ENCODE data around the gene CNOT6L.

- no peak for TF ChIP-seq CTCF (optimal IDR thresholded peaks at IDR 0.05 in 1 of 3, IDR thresholded peaks at IDR 0.05 in 1 of 3, conservative IDR thresholded peaks at IDR 0.05 in 1 of 3; ENCODE audit: extremely low read depth in 1 of 3, insufficient read depth in 2 of 3, low read length in 3 of 3)
- no peak for TF ChIP-seq EZH2 (IDR thresholded peaks at IDR 0.05; ENCODE audit: low read length)
These were observed 107.7 kb downstream of the CNOT6L start for GRCh38 chr4:77711469-77711868.

All from keratinocyte (primary cell).